ENCODE measurements around the gene DUSP10. TPM values are rescaled to one million over a fixed set of nuclear protein-coding genes. Genes with fewer than 3 reads are reported as not detected.

The DUSP10 gene
- total RNA-seq, 1 donor from 2014 or later: 3.2 TPM

- Mint-ChIP-seq H3K9me3 (ENCODE audit: unreplicated experiment) (no peaks in the 10 kb centered on the region), H3K4me3 (ENCODE audit: unreplicated experiment) (no peak overlapping the region), H3K4me1 (ENCODE audit: unreplicated experiment) (peaks cover 23% of the 10 kb centered on the region)
These were observed 72.4 kb downstream of the DUSP10 start for GRCh38 chr1:221669441-221669840.

GRCh38 chr1:221667504-221667903 lies 74.4 kb downstream of the DUSP10 start:
- Mint-ChIP-seq H3K36me3 (ENCODE audit: unreplicated experiment) (peaks cover 5% of the 10 kb centered on the region), H3K27ac (ENCODE audit: unreplicated experiment) (no peak overlapping the region), H3K9me3 (ENCODE audit: unreplicated experiment) (peaks cover 8% of the 10 kb centered on the region), H3K27me3 (ENCODE audit: unreplicated experiment) (peaks cover 66% of the 10 kb centered on the region), H3K4me3 (ENCODE audit: unreplicated experiment) (no peak overlapping the region), H3K4me1 (ENCODE audit: unreplicated experiment) (peaks cover 16% of the 10 kb centered on the region)
- no peak for TF ChIP-seq CTCF (IDR thresholded peaks at IDR 0.05)
- DNase-seq (ENCODE audit: extremely low spot score, unreplicated experiment): no peak

More at GRCh38 chr1:221669441-221669840, 72.4 kb downstream of the DUSP10 start:
- Mint-ChIP-seq H3K36me3 (ENCODE audit: unreplicated experiment) (peaks cover 2% of the 10 kb centered on the region), H3K27ac (ENCODE audit: unreplicated experiment) (no peak overlapping the region), H3K27me3 (ENCODE audit: unreplicated experiment) (peaks cover 49% of the 10 kb centered on the region)
- DNase-seq (ENCODE audit: extremely low spot score, unreplicated experiment): no peak
- no peak for TF ChIP-seq CTCF (IDR thresholded peaks at IDR 0.05)

- Mint-ChIP-seq H3K27me3 (ENCODE audit: unreplicated experiment) (peaks cover 81% of the 10 kb centered on the region), H3K9me3 (ENCODE audit: unreplicated experiment) (peaks cover 8% of the 10 kb centered on the region), H3K36me3 (ENCODE audit: unreplicated experiment) (peaks cover 6% of the 10 kb centered on the region), H3K4me3 (ENCODE audit: unreplicated experiment) (no peak overlapping the region), H3K4me1 (ENCODE audit: unreplicated experiment) (no peaks in the 10 kb centered on the region), H3K27ac (ENCODE audit: unreplicated experiment) (no peak overlapping the region)
- DNase-seq (ENCODE audit: extremely low spot score, unreplicated experiment): no peak
- TF ChIP-seq CTCF (IDR thresholded peaks at IDR 0.05): no peak
These were observed 77.6 kb downstream of the DUSP10 start for GRCh38 chr1:221664253-221664652.

- no peaks in the 10 kb centered on the region for H3K4me1 Mint-ChIP-seq (ENCODE audit: unreplicated experiment)
- H3K9me3 Mint-ChIP-seq (ENCODE audit: unreplicated experiment): peaks cover 8% of the 10 kb centered on the region
- no peak overlapping the region for H3K4me3 Mint-ChIP-seq (ENCODE audit: unreplicated experiment)
- TF ChIP-seq CTCF (IDR thresholded peaks at IDR 0.05): no peak
- peaks cover 6% of the 10 kb centered on the region for H3K36me3 Mint-ChIP-seq (ENCODE audit: unreplicated experiment)
- H3K27ac Mint-ChIP-seq (ENCODE audit: unreplicated experiment): no peak overlapping the region
- no peak for DNase-seq (ENCODE audit: extremely low spot score, unreplicated experiment)
- H3K27me3 Mint-ChIP-seq (ENCODE audit: unreplicated experiment): peaks cover 75% of the 10 kb centered on the region
These were observed 78.6 kb downstream of the DUSP10 start for GRCh38 chr1:221663321-221663720.

GRCh38 chr1:221655766-221656305 lies 86.1 kb downstream of the DUSP10 start:
- no peak overlapping the region for H3K4me3 Mint-ChIP-seq (ENCODE audit: unreplicated experiment)
- TF ChIP-seq CTCF (IDR thresholded peaks at IDR 0.05): no peak
- no peaks in the 10 kb centered on the region for H3K9me3 Mint-ChIP-seq (ENCODE audit: unreplicated experiment)
- H3K27me3 Mint-ChIP-seq (ENCODE audit: unreplicated experiment): peaks cover 24% of the 10 kb centered on the region
- no peaks in the 10 kb centered on the region for H3K4me1 Mint-ChIP-seq (ENCODE audit: unreplicated experiment)
- H3K27ac Mint-ChIP-seq (ENCODE audit: unreplicated experiment): no peak overlapping the region
- DNase-seq (ENCODE audit: extremely low spot score, unreplicated experiment): no peak
- peaks cover under 1% of the 10 kb centered on the region for H3K36me3 Mint-ChIP-seq (ENCODE audit: unreplicated experiment)

Data from osteocyte (in vitro differentiated cells).